Endothelial cell of umbilical vein (primary cell): Measurements from ENCODE around the gene FMNL2.

ENCODE experiments used
- CTCF ChIP-seq, 2 donors: IDR thresholded peaks; 1 replicate in 1 of 2; 2 replicates in 1 of 2; pipeline ENCODE4 v1.5.1; 2011; ENCODE audit warnings: low read length in 2 of 2, mild to moderate bottlenecking in 2 of 2, moderate library complexity in 2 of 2, control low read depth in 1 of 2, inconsistent platforms in 1 of 2, low read depth in 1 of 2; ENCODE audit not compliant: insufficient read depth in 1 of 2; ENCODE audit errors: extremely low read depth in 1 of 2
- MAX ChIP-seq: IDR thresholded peaks from 2 replicates; pipeline ENCODE4 v1.6.1; 2011; ENCODE audit not compliant: insufficient read depth, insufficient read length
- POLR2AphosphoS5 ChIP-seq: IDR thresholded peaks from 2 replicates; pipeline ENCODE4 v1.6.1; 2012; ENCODE audit warnings: low read depth, mild to moderate bottlenecking, control low read depth, low read length, moderate library complexity; ENCODE audit not compliant: insufficient read depth

- TF ChIP-seq CTCF (IDR thresholded peaks at IDR 0.05; ENCODE audit: extremely low read depth in 1 of 2, insufficient read depth in 1 of 2, low read depth in 1 of 2, low read length in 2 of 2): no peak
- no peak for TF ChIP-seq MAX
- no peak for TF ChIP-seq POLR2AphosphoS5
Measured at GRCh38 chr2:152661076-152661475, 326.1 kb downstream of the FMNL2 start.
